Esophagus squamous epithelium (tissue), 5 donors: ENCODE data around the gene PLXNB1. TPM values are rescaled to one million over a fixed set of nuclear protein-coding genes. Genes with fewer than 3 reads are reported as not detected.
"Not testable (repeated sequence)": the region's sequence is repeated elsewhere in the genome, so short reads cannot be mapped to it uniquely, and the experiment has no call there.

Experiments
- DNase-seq: peaks from one replicate; lab custom pipeline; 2025; lab: John Stamatoyannopoulos, UW
- H3K27ac ChIP-seq, 4 donors: fragments of 200-600 bp; sonication (generic); one replicate each; pipeline ENCODE4 v1.5.1; 2016 to 2019; ENCODE audit warnings: mild to moderate bottlenecking in 1 of 4
- H3K27me3 ChIP-seq, 4 donors: fragments of 200-600 bp; sonication (generic); 1 replicate in 3 of 4; 2 replicates in 1 of 4; pipeline versions ENCODE4 v1.5.1 to v1.6.0; 2017 to 2021; ENCODE audit warnings: antibody characterized with exemption in 1 of 4
- H3K36me3 ChIP-seq, 3 donors: fragments of 200-600 bp; sonication (generic); one replicate each; pipeline ENCODE4 v1.5.1; 2016 to 2019
- H3K4me1 ChIP-seq, 3 donors: fragments of 200-600 bp; sonication (generic); one replicate each; pipeline ENCODE4 v1.5.1; 2017 to 2019
- H3K4me3 ChIP-seq, 4 donors: fragments of 200-600 bp; sonication (generic); 1 replicate in 3 of 4; 2 replicates in 1 of 4; pipeline ENCODE4 v1.5.1; 2016 to 2019; ENCODE audit warnings: mild to moderate bottlenecking in 2 of 4, moderate library complexity in 1 of 4
- H3K9me3 ChIP-seq, 3 donors: fragments of 200-600 bp; sonication (generic); one replicate each; pipeline ENCODE4 v1.5.1; 2016 to 2019
- CTCF ChIP-seq, 6 experiments: fragments of 450-650 bp in 4 of 6; fragments of 200-600 bp in 2 of 6; sonication (generic) in 2 of 6; IDR thresholded peaks; one replicate each; pipeline ENCODE4 v1.5.1; 2016 to 2019; ENCODE audit warnings: antibody characterized with exemption in 6 of 6, mild to moderate bottlenecking in 4 of 6, moderate library complexity in 4 of 6
- POLR2A ChIP-seq, 4 donors: fragments of 450-650 bp; IDR thresholded peaks; one replicate each; pipeline ENCODE4 v1.6.1; 2017; ENCODE audit warnings: antibody characterized with exemption in 4 of 4, mild to moderate bottlenecking in 4 of 4, moderate library complexity in 3 of 4
- WGBS, 2 donors: methylation state at CpG; one replicate each; pipeline ENCODE4 v1.1.5; 2018; 5-methylcytosine and 5-hydroxymethylcytosine counted together
- intact Hi-C: fragments of 100-400 bp; cut with DNase I; formaldehyde crosslinking; loops from one replicate; pipeline ENCODE4 v1.15.0; 2022
- total RNA-seq, 4 donors: library from RNA; depleted of rRNA; stranded (reverse); fragments of >200 nt; gene quantifications; one replicate each; pipeline ENCODE4 v1.1.0, GENCODE V29; 2016
- donor health status: DM: yes; HTN: yes; CAD: no.

PLXNB1 gene
- total RNA-seq, 4 donors from 2014 or later, result 57.7 to 215 (median 128) TPM

- intact Hi-C loops, result loop anchor here (5.0 kb wide), 1 partner anchor 37 kb away; the partner anchor contains the start of gene SHISA5
These were observed 35.3 kb upstream of the PLXNB1 start for GRCh38 chr3:48465237-48465530.

DNA sequence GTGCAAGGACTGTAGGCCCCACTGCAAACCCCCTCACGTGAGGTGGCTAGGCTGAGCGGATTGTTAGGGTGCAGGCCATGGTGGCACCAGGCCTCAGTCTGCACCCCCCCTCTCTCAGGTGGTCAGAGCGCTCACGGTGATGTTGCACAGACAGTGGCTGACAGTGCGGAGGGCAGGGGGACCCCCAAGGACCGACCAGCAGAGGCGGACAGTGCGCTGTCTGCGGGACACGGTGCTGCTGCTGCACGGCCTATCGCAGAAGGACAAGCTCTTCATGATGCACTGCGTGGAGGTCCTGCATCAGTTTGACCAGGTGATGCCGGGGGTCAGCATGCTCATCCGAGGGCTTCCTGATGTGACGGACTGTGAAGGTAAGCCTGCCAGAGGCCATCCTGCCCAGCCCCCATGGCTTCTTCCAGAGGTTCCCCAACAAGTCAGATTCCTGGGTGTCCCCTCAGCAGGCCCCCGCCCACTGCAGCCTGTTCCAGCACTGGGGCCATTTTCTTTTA lies 34.9 kb upstream of the PLXNB1 start:
- Histone ChIP-seq H3K4me1 (peaks cover 45 to 56% (median 46%) of the 10 kb centered on the region in 3 donors), H3K27ac (peak overlapping the region; percentile 91 to 100 (median 99)), H3K9me3 (no peaks in the 10 kb centered on the region), H3K36me3 (peaks cover 20 to 80% (median 37%) of the 10 kb centered on the region in 3 donors), H3K4me3 (no peak overlapping the region), H3K27me3 (no peaks in the 10 kb centered on the region)
- intact Hi-C loops, result loop anchor here (5.0 kb wide), 2 partner anchors 38 to 88 kb away; partner anchors contain the start of gene SHISA5
- TF ChIP-seq POLR2A (IDR thresholded peaks at IDR 0.05), result no peak
- no peak for TF ChIP-seq CTCF (IDR thresholded peaks at IDR 0.05)
- 100% methylated on average over 1 to 3 of the region's 17 CpGs for WGBS, 2 donors
- no peak for DNase-seq

More at GRCh38 chr3:48465237-48465530, 35.3 kb upstream of the PLXNB1 start:
- TF ChIP-seq CTCF (IDR thresholded peaks at IDR 0.05) (no peak), POLR2A (IDR thresholded peaks at IDR 0.05) (no peak)
- peak overlapping the region in 2 of 4 donors; percentile 7 to 51 for H3K4me3 ChIP-seq
- H3K27me3 ChIP-seq, result no peaks in the 10 kb centered on the region
- H3K9me3 ChIP-seq, result no peaks in the 10 kb centered on the region
- H3K4me1 ChIP-seq, result peaks cover 49 to 60% (median 51%) of the 10 kb centered on the region in 3 donors
- peaks cover 20 to 80% (median 35%) of the 10 kb centered on the region in 3 donors for H3K36me3 ChIP-seq
- 0 to 40% methylated on average over 1 of the region's 7 CpGs for WGBS, 2 donors
- peak overlapping the region; percentile 91 to 100 (median 99) for H3K27ac ChIP-seq
- DNase-seq, result no peak

DNA sequence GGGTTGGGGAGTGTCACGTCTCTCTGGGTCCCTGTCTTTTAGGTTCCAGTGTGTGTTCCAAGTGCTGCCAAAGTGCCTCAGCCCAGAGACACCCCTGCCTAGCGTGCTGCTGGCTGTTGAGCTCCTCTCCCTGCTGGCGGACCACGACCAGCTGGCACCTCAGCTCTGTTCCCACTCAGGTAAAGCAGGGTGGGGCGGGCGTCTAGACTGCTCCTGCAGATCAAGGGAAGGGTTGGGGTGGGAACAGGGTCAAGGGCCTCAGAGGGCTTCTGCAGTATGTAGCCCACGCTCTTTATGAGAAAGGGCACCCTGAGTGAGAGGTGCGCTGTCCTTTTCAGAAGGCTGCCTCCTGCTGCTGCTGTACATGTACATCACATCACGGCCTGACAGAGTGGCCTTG lies 33.8 kb upstream of the PLXNB1 start:
- intact Hi-C loops, result loop anchor here (5.0 kb wide), 1 partner anchor 89 kb away; no protein-coding TSS in a partner anchor
- Histone ChIP-seq H3K36me3 (peaks cover 15 to 80% (median 39%) of the 10 kb centered on the region in 3 donors), H3K27ac (peak overlapping the region in 2 of 4 donors; percentile 1 to 99), H3K27me3 (no peaks in the 10 kb centered on the region), H3K4me3 (no peak overlapping the region), H3K9me3 (no peaks in the 10 kb centered on the region), H3K4me1 (peaks cover 36 to 53% (median 41%) of the 10 kb centered on the region in 3 donors)
- DNase-seq, result no peak
- WGBS, 2 donors, result 86% methylated on average over 1 of the region's 9 CpGs; no CpG with 5 or more reads in 1 of the 2 donors
- no peak for TF ChIP-seq CTCF (IDR thresholded peaks at IDR 0.05)
- no peak for TF ChIP-seq POLR2A (IDR thresholded peaks at IDR 0.05)

DNA sequence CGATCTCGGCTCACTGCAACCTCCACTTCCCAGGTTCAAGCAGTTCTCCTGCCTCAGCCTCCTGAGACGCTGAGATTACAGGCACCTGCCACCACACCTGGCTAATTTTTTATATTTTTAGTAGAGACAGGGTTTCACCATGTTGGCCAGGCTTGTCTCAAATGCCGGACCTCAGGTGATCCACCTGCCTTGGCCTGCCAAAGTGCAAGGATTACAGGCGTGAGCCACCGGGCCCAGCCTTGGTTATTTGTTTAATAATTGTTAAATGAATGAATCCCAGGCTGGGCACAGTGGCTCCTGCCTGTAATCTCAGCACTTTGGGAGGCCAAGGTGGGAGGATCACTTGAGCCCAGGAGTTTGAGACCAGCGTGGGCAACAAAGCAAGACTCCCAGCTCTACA lies 31.9 kb upstream of the PLXNB1 start:
- intact Hi-C loops, result loop anchor here (5.0 kb wide), 1 partner anchor 91 kb away; no protein-coding TSS in a partner anchor
- not testable (repeated sequence) for DNase-seq, H3K9me3 ChIP-seq, H3K27ac ChIP-seq, H3K27me3 ChIP-seq, H3K4me3 ChIP-seq
- peaks cover 16 to 33% (median 21%) of the 10 kb centered on the region in 3 donors for H3K4me1 ChIP-seq
- WGBS, 2 donors, result 69 to 84% methylated on average over 7 of the region's 7 CpGs
- peaks cover 0 to 80% (median 39%) of the 10 kb centered on the region in 3 donors for H3K36me3 ChIP-seq

GRCh38 chr3:48460517-48460902 lies 30.6 kb upstream of the PLXNB1 start:
- TF ChIP-seq POLR2A (IDR thresholded peaks at IDR 0.05), result no peak
- no peak for TF ChIP-seq CTCF (IDR thresholded peaks at IDR 0.05)
- no peak for DNase-seq
- H3K36me3 ChIP-seq, result peaks cover 0 to 92% (median 39%) of the 10 kb centered on the region in 3 donors
- H3K4me1 ChIP-seq, result peaks cover 10 to 21% (median 15%) of the 10 kb centered on the region in 3 donors
- H3K27ac ChIP-seq, result no peak overlapping the region
- H3K27me3 ChIP-seq, result no peaks in the 10 kb centered on the region
- no peak overlapping the region for H3K4me3 ChIP-seq
- WGBS, 2 donors, result 63 to 80% methylated on average over 2 to 3 of the region's 3 CpGs
- H3K9me3 ChIP-seq, result no peaks in the 10 kb centered on the region
- intact Hi-C loops, result loop anchor here (5.0 kb wide), 1 partner anchor 92 kb away; no protein-coding TSS in a partner anchor
